GM21825 (cell line): Measurements from ENCODE around the gene PIP5K1B.

Source experiments
- ATAC-seq: cut with Tn5 transposase; IDR thresholded peaks from one replicate; pipeline ENCODE4 v1.9.1; 2021; ENCODE audit warnings: mild to moderate bottlenecking, moderate library complexity; ENCODE audit not compliant: unreplicated experiment

PIP5K1B gene

GRCh38 chr9:68844157-68844556, 139.1 kb downstream of the PIP5K1B start:
- ATAC-seq, result no peak

DNA sequence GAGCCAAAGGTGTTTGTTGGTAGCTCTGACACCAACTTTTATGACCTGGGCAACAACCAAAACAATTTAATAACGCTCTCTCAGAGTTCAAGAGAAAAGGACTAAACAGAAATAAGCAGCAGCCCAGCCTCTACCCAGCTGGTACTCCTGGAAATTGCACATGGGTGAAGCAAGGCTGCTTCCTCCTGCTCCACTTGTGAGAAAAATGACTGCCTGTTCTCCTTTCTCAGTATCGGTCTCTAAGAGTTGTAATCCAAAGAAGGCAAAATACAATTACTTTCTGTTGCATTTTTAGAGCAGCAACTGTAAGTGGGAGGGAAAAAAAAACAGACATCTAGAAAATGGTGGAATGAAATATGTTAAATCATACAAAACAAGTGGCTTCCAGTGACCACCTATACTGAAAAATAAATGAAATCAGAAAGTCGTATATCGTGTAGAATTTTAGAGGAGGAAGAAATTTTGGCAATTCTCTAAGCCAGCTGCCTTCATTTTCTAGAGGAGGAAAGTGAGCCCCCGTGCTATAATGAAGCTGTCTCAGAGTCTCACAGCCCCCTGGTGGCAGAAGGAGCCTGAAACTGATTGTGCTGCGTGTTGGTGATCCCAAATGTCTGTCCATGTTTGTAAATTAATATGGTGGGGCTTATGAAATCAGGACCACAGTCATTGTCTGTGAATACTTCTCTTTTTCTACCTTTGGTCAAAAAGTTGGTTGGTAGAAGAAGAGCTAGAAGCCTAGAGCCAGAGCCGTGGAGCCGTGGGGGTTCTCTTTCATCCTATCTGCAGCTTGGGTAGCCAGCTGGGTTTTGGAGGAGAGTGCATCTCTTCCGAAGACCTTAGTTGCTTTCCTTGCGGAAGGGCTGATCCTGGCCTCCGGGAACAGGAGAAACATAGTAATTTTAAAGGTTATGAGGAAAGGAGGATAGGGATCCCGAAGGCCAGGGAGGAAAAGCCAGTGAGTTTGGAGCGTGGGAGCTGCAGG, 139.9 kb downstream of the PIP5K1B start:
- ATAC-seq, result peak; percentile 70

DNA sequence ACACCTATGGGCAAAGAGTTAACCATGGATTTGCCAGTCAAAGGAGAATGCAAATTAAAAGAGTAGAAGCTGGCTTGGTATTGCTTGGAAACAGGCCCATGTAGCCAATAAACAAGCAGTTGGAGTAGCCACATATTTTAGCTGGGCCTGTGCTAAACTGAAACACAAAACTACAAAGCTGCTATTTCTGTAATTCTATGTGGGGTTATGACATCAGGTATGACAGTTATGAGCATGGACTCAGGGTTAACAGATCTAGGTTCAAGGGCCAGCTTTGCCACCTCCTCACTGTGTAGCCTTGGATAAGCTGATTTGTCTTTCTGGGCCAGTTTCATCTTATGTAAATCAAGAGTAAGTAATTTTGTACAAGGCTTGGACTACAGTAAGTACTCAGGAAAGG, 142.7 kb downstream of the PIP5K1B start:
- ATAC-seq, result no peak

GRCh38 chr9:68851657-68852056, 146.6 kb downstream of the PIP5K1B start:
- ATAC-seq, result no peak

GRCh38 chr9:68852941-68853340, 147.9 kb downstream of the PIP5K1B start:
- no peak for ATAC-seq

DNA sequence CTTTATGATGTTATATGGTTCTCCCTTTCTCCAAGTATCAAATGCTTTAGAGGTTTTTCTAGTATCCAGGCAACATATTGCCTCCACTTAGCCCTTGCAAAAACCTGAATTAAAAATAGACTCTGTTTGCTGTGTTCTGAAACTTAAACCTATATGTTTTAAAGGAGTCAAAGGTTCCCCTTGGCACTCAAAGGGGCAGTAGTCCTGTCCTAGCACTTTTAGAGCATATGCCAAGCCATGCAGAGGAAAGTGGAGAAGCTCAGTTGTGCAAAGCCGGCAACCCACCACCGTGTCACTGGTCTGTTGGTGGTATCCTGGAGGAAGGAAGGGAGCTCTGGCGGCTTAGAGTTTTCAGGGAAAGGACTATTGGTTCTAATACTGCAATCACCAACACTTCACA, 154.3 kb downstream of the PIP5K1B start:
- ATAC-seq, result no peak

DNA sequence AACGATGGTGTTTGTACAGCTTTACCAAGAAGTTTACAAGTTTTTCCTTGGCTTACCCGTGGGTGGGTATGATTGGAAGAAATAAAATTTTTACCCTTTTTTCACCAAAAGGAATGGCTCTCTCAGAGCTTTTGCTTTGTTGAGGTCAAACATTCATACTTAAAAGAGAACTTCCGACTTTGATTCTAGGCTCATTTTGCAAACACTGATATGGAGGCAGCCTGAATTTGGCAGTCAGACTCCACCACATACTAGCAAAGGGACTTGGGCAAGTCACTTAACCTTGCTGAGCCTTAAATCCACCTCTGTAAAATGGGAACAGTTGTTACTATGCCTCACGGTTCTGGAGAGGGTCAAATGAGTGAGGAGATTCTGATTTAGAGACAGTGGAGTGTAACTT, 155.4 kb downstream of the PIP5K1B start:
- no peak for ATAC-seq

- no peak for ATAC-seq
Measured at GRCh38 chr9:68861436-68861835, 156.4 kb downstream of the PIP5K1B start.

DNA sequence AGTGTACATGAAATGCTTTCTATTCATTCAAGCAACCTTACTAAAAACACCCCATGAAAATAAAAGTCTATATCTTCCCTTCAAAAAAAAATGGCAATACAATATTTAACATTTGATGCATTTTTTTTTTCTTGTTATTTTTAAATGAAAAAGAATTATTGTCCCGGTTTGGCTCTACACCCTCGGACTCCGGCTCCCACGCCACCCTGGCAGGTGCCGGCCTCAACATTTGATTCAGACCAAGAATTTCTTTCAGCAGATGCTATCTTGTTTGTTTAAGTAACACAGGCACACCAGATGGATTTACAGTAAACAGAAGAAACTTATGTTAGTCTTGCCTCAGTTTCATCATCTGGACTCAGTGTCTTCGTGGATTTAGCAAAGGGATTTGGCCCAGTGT, 162.0 kb downstream of the PIP5K1B start:
- ATAC-seq, result no peak

GRCh38 chr9:68869022-68869421, 164.0 kb downstream of the PIP5K1B start:
- no peak for ATAC-seq

DNA sequence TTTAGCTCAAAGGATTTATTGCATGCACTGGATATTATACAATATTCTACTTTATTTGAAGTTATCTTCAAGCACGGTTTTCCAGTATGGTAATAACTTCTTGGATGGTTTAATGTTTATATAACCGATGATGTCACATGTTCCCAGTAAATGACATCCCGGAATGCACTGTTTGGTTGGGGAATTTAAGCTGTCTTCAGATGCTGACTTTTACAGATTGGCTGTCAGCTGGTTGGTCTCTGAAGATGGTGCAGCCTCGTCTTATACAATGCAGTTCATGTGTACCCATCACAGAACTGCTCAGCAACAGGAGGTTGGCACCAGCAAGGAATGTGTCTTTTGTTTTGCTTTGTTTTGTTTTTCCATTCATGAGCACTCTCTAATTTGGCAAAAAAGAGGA, 165.0 kb downstream of the PIP5K1B start:
- no peak for ATAC-seq

- ATAC-seq, result no peak
Measured at GRCh38 chr9:68871236-68871635, 166.2 kb downstream of the PIP5K1B start.

DNA sequence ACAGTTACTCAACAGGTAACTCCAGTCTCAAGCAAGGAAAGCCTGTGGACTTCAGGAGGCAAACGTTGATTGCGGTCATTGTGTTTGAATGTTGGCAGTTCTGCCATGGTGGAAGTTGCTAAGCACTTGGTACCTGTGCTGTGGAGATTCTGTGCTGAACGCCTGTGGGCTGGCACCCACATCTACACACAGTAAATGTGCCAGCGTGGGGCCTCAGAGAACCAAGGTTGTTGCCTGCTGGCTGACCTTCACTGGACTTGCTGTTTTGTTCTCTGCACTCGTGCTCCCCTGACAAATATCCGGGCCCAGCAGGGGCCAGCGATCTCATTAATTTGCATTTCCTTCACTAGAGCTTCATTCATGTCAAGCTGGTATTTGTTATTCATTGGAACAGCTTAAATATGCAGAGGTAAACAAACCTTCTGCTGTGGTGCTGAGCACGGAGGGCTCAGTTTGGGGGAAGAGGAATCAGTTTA, 167.0 kb downstream of the PIP5K1B start:
- ATAC-seq, result no peak

DNA sequence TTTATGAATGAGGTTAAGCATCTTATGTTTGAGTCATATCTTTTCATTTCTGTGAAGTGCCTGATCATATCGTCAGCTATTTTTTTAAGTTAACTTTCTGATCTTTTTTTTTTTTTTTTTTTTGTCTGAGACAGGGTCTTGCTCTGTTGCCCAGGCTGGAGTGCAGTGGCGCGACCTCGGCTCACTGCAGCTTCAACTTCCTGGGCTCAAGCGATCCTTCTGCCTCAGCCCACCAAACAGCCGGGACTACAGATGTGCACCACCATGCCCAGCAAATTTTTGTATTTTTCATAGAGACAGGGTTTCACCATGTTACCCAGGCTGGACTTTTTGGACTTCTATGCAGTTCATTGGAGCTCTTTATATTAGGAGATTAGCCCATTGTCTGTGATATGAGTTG, 168.1 kb downstream of the PIP5K1B start:
- no peak for ATAC-seq

DNA sequence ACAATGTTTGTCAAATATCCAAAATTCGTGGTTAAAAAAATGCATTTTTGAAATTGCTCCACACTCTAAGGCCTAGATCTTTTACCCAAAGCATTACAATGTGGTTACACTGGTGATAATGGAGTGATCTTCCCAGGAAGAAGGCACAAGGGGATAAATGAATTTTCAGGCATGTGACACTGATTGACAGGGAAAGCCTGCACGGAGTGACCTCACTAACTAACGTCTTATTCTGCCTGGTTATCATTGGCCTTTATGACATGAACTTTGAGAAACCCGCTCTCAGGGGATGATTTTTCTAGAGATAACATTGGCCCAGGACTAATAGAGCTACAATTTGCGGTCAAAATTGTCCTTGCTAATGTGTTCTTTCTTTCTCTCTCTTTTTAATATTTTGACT, 171.2 kb downstream of the PIP5K1B start:
- ATAC-seq, result no peak

GRCh38 chr9:68876681-68877080, 171.6 kb downstream of the PIP5K1B start:
- no peak for ATAC-seq

GRCh38 chr9:68877219-68877618, 172.2 kb downstream of the PIP5K1B start:
- no peak for ATAC-seq

DNA sequence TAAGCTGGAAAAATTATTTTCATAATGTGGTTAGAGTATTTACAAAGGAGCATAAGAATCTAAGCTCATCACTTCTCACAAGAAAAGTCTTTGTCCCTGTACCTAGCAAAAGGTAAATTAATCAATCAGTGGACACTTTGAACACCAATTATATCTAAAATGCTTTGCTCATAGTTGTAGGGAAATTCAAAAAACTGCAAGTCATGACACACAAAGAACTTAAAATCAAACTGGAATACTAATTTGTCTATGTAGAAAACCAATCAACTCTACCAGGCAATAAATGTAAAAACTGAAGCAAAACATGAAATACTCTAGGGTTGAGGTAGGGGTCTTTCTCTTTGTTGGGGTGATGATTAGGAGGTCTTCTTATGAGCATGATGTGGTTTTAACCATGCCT, 173.4 kb downstream of the PIP5K1B start:
- no peak for ATAC-seq

DNA sequence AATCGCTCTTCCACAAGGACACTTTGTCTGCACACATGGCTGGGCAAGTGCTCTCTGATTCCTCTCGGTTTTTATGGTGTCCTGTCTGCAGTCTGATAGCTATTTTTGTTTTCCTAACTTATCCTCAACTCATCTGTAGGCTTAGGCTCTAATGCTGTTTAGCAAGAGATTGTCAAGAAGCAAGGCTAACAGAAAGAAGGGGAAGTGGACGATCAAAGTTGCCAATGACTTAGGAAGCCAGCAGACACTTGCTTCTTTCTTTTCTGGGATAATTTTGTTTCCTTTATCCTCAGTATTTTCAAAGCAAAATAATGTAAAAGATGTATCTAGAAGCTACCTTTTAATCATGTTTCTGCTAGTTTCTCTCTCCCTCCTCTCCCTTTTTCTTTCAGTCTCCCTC, 178.2 kb downstream of the PIP5K1B start:
- no peak for ATAC-seq

DNA sequence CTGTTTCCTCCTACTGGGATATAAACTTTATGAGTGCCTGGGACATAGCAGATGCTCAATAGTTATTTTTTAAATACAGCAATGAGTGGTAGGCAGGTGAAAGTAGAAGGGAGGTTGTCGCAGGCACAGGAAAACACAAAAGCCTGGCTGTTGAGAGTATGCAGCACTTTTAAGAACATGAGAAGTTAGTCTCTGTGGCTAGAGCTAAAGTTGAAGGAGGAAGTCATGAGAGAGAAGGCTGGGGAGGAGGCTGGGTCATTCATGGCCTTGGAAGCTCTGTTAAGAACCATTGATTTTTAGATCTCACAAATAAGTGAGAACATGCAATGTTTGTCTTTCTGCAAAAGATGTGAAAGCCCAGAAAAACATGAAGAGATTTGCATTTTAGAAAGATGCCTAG, 182.2 kb downstream of the PIP5K1B start:
- ATAC-seq, result no peak

DNA sequence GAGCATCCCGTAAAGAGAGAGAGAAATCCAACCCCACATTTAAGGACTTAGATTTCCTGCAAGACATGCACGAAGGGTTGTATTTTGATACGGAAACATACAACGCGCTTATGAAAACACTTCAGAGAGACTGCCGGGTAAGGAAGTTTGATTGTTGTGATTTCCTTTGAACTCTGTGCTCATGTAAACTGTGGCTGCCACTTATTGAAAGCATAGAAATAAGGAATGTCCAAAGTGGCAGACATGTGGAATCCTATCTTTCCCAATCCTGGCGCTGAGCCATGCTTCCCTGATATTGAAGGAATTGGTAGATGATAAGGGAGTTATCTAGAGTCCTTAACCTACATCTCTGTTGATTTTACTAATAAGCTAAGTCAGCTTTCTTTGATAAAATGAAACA, 189.5 kb downstream of the PIP5K1B start:
- ATAC-seq, result no peak

GRCh38 chr9:68895741-68896478, 190.9 kb downstream of the PIP5K1B start:
- ATAC-seq, result peak; percentile 94
